Activated CD8-positive, alpha-beta T cell treated with anti-CD3 and anti-CD28 coated beads, Interleukin-2, amount 10 ng/mL, durations not matched to agents 7 days and 5 days (primary cell): ENCODE data around the gene NOTCH1. TPM values are rescaled to one million over a fixed set of nuclear protein-coding genes. Genes with fewer than 3 reads are reported as not detected.

Source experiments
- ATAC-seq: fragments of 150-1000 bp; cut with Tn5 transposase; one replicate; pipeline ENCODE4 v1.10.0; 2021; ENCODE audit warnings: moderate library complexity
- CTCF ChIA-PET: fragments of 350-600 bp; sonication (Branson Sonifier 250); formaldehyde crosslinking; loops from one replicate; lab custom pipeline; 2021; ENCODE audit warnings: antibody characterized with exemption; lab: Charles Lee
- POLR2A ChIA-PET: fragments of 350-600 bp; sonication (Branson Sonifier 250); formaldehyde crosslinking; loops from one replicate; lab custom pipeline; 2021; ENCODE audit warnings: antibody characterized with exemption; lab: Charles Lee
- DNase-seq: peaks from one replicate; pipeline ENCODE4 v3.0.0-alpha.2; 2020
- H3K27ac Mint-ChIP-seq: one replicate; pipeline ENCODE4 v1.8.0; 2021; ENCODE audit warnings: mild to moderate bottlenecking, mixed read lengths
- H3K27me3 Mint-ChIP-seq: one replicate; pipeline ENCODE4 v1.8.0; 2021; ENCODE audit warnings: low read depth, mixed read lengths
- H3K36me3 Mint-ChIP-seq: one replicate; pipeline ENCODE4 v1.8.0; 2021; ENCODE audit warnings: low read depth, mixed read lengths
- H3K4me1 Mint-ChIP-seq: one replicate; pipeline ENCODE4 v1.8.0; 2021; ENCODE audit warnings: low read depth, mixed read lengths
- H3K4me3 Mint-ChIP-seq: one replicate; pipeline ENCODE4 v1.8.0; 2021; ENCODE audit warnings: mild to moderate bottlenecking, mixed read lengths
- H3K9me3 Mint-ChIP-seq: one replicate; pipeline ENCODE4 v1.8.0; 2022; ENCODE audit warnings: mixed read lengths; ENCODE audit not compliant: insufficient read depth
- total RNA-seq, 2 experiments: library from RNA; stranded (reverse); gene quantifications; one replicate each; pipeline ENCODE4 v1.2.3, GENCODE V29; 2021

NOTCH1 gene
- total RNA-seq, 2 experiments from 2014 or later: 86.6 to 94.1 TPM

- POLR2A ChIA-PET: interaction anchor here (1.3 to 3.2 kb wide), 2 partner anchors 10 to 13 kb away, joined by 3 to 16 read pairs; no protein-coding TSS in a partner anchor
- Mint-ChIP-seq H3K4me3 (peak overlapping the region; percentile 73), H3K27ac (peak overlapping the region; percentile 81)
Observed at GRCh38 chr9:136546697-136547501, 1.1 kb upstream of the NOTCH1 start.

DNA sequence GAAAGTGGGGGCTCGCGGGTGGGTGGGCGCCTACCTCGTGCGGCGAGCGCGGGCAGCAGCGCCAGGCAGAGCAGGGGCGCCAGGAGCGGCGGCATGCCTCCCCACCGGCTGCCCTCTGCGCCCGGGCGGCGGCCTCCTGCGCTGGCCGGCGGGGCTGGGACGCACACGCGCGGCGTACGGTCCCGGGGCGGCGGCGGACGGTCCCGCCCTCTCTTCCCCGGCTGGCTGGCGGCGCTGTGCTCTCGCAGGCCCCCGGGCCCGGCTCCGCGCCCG, 220 bp downstream of the NOTCH1 start:
- Mint-ChIP-seq H3K4me1 (peaks cover 52% of the 10 kb centered on the region), H3K36me3 (peaks cover 26% of the 10 kb centered on the region), H3K9me3 (no peaks in the 10 kb centered on the region), H3K27ac (no peak overlapping the region), H3K27me3 (no peaks in the 10 kb centered on the region), H3K4me3 (no peak overlapping the region)
- ChIA-PET CTCF (no interaction called here), POLR2A (interaction anchor here (3.2 kb wide), 1 partner anchor 12 kb away, joined by 16 read pairs; no protein-coding TSS in a partner anchor)
- DNase-seq (no peak), ATAC-seq (no peak)

More at GRCh38 chr9:136546697-136547501, 1.1 kb upstream of the NOTCH1 start:
- CTCF ChIA-PET: no interaction called here
- peaks cover 45% of the 10 kb centered on the region for H3K4me1 Mint-ChIP-seq
- peaks cover 22% of the 10 kb centered on the region for H3K36me3 Mint-ChIP-seq
- no peaks in the 10 kb centered on the region for H3K9me3 Mint-ChIP-seq
- ATAC-seq: peak; percentile 18
- H3K27me3 Mint-ChIP-seq: peaks cover 2% of the 10 kb centered on the region
- DNase-seq: peak; percentile 64

DNA sequence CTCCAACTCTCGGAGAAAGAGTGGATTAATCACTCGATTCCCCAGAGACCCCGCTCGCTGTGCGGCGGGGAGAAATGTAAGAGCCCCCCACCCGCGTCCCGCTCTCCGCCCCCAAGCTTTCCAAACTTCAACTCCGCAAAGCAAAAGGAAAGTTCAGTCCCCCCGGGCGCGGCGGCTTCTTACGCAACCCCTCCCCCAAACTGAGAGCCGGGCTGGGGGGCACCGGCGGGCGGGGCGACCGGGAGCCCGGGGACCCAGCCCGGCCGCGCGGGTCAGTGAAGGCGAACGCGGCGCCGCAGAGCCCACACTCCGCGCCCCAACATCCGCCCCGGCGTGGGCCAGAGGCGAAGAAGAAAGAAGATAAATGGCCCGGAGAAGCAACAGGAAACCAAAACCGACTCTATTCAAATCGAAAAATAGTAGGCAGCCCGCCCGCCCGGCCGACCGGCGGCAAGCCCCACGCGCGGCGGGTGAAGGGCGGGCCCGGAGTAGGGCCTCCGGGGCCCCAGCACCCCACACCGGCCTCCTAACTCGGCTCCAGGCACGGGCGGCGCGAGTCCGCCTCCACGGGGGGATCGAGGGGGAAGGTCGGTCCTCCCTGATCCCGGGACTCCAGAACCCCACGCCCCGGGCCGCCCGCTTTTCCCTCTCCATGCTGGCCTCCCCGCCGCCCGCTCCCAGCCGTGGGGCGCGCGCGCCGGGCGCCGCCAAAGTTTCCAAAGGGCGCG, 720 bp downstream of the NOTCH1 start:
- peak; percentile 77 for DNase-seq
- peaks cover 52% of the 10 kb centered on the region for H3K4me1 Mint-ChIP-seq
- peak overlapping the region; percentile 81 for H3K27ac Mint-ChIP-seq
- no peaks in the 10 kb centered on the region for H3K9me3 Mint-ChIP-seq
- peaks cover 31% of the 10 kb centered on the region for H3K36me3 Mint-ChIP-seq
- no peaks in the 10 kb centered on the region for H3K27me3 Mint-ChIP-seq
- peak overlapping the region; percentile 92 for H3K4me3 Mint-ChIP-seq
- ChIA-PET POLR2A (interaction anchor here (3.2 kb wide), 1 partner anchor 11 kb away, joined by 16 read pairs; no protein-coding TSS in a partner anchor), CTCF (interaction anchor here (0.6 kb wide), 1 partner anchor 154 kb away, joined by 3 read pairs; no protein-coding TSS in a partner anchor)
- peak; percentile 27 for ATAC-seq

GRCh38 chr9:136544548-136544963, 1.3 kb downstream of the NOTCH1 start:
- DNase-seq (peak; percentile 67), ATAC-seq (peak; percentile 10)
- Mint-ChIP-seq H3K27ac (peak overlapping the region; percentile 81), H3K4me3 (peak overlapping the region; percentile 92), H3K9me3 (no peaks in the 10 kb centered on the region), H3K27me3 (no peaks in the 10 kb centered on the region), H3K4me1 (peaks cover 55% of the 10 kb centered on the region), H3K36me3 (peaks cover 36% of the 10 kb centered on the region)
- ChIA-PET CTCF (interaction anchor here (0.6 kb wide), 1 partner anchor 155 kb away, joined by 3 read pairs; no protein-coding TSS in a partner anchor), POLR2A (interaction anchor here (3.2 kb wide), 1 partner anchor 11 kb away, joined by 16 read pairs; no protein-coding TSS in a partner anchor)

DNA sequence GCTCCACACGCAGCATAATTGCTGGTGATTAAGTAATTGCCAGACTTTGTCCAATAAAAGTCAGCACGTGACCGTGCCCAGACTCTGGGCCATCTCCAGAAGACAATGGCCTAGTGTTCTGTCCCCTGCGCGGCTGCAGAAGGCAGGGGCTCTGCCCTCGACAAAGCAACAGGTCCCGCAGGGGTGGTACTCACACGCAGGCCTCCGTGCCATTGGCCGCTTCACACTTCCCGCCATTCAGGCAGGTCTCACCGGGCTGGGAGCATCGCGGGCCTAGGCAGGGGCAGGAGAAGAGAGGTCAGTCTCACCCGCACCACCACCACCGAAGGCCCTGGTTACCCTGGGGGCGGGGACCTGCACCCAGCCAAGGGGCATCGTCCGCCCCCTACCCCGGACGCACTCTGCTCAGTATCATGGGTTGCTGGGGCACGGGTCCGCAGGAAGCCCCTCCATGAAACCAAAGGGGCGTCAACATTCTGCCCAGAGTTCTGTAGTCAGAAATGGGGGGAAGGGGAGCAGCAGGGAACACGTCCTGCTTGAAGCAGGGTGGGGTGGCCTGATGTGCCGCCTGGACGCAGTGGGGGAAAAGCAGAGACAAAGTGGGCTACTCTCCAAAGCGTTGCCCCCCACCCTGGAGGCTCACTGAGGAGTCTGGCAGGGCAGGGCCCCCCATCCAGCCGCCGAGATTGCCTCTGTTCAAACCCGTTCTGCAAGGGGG, 1.9 kb downstream of the NOTCH1 start:
- H3K27ac Mint-ChIP-seq: no peak overlapping the region
- H3K4me1 Mint-ChIP-seq: peaks cover 61% of the 10 kb centered on the region
- H3K9me3 Mint-ChIP-seq: no peaks in the 10 kb centered on the region
- ATAC-seq: no peak
- no peaks in the 10 kb centered on the region for H3K27me3 Mint-ChIP-seq
- peak overlapping the region; percentile 92 for H3K4me3 Mint-ChIP-seq
- ChIA-PET CTCF (interaction anchor here (0.6 kb wide), 1 partner anchor 156 kb away, joined by 3 read pairs; no protein-coding TSS in a partner anchor), POLR2A (interaction anchor here (3.2 kb wide), 1 partner anchor 10 kb away, joined by 16 read pairs; no protein-coding TSS in a partner anchor)
- H3K36me3 Mint-ChIP-seq: peaks cover 41% of the 10 kb centered on the region
- no peak for DNase-seq

- no peak overlapping the region for H3K27ac Mint-ChIP-seq
- POLR2A ChIA-PET: no interaction called here
- DNase-seq (no peak), ATAC-seq (no peak)
- no peaks in the 10 kb centered on the region for H3K27me3 Mint-ChIP-seq
- peak overlapping the region; percentile 92 for H3K4me3 Mint-ChIP-seq
- CTCF ChIA-PET: interaction anchor here (1.8 kb wide), 1 partner anchor 10 kb away, joined by 5 read pairs; no protein-coding TSS in a partner anchor
- H3K9me3 Mint-ChIP-seq: no peaks in the 10 kb centered on the region
- H3K36me3 Mint-ChIP-seq: peaks cover 45% of the 10 kb centered on the region
- peaks cover 68% of the 10 kb centered on the region for H3K4me1 Mint-ChIP-seq
Observed at GRCh38 chr9:136543280-136543679, 2.6 kb downstream of the NOTCH1 start.

DNA sequence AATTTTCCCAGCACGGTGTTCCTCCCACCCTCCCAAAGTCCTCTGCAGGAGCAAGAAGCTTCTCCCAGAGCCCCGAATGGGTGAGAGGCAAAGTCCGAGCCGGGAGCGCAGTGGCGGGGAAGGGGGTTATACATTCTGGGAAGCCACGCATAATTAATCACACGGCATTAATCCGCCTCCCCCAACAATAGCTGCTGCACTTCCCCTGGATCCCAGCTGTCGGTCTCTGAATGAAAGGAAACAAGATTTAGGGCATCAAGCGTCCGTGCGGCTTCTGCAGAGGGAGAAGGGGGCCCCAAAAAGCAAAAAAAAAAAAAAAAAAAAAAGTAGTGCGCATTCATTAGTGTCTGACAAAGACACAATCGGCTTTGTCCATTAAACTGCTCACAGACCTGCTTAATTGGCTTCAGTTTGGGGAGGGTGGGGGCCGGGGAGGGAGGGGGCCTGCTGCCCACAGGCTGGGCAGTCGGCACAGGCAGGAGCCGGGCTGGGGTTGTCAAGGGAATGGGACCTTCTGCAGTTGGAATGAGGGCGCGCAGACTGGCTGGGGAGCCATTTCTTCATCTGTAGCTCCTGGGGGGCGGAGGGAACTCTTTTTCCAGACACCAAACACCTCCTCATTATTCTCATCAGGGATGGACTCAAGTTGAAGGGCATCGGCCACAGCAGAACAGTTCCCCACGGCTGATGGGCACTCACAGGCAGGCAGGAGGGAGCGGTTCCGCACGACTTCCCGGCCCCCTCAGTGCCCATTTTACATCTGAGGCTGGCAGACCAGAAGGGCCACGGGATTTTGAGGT, 3.4 kb downstream of the NOTCH1 start:
- Mint-ChIP-seq H3K4me1 (peaks cover 71% of the 10 kb centered on the region), H3K27me3 (no peaks in the 10 kb centered on the region), H3K36me3 (peaks cover 48% of the 10 kb centered on the region), H3K4me3 (peak overlapping the region; percentile 92), H3K9me3 (no peaks in the 10 kb centered on the region), H3K27ac (peak overlapping the region; percentile 43)
- ATAC-seq (no peak), DNase-seq (no peak)
- ChIA-PET POLR2A (interaction anchor here (1.6 kb wide), 1 partner anchor 9 kb away, joined by 8 read pairs; no protein-coding TSS in a partner anchor), CTCF (interaction anchor here (0.9 to 1.8 kb wide), 2 partner anchors 10 to 12 kb away, joined by 3 to 5 read pairs; no protein-coding TSS in a partner anchor)

DNA sequence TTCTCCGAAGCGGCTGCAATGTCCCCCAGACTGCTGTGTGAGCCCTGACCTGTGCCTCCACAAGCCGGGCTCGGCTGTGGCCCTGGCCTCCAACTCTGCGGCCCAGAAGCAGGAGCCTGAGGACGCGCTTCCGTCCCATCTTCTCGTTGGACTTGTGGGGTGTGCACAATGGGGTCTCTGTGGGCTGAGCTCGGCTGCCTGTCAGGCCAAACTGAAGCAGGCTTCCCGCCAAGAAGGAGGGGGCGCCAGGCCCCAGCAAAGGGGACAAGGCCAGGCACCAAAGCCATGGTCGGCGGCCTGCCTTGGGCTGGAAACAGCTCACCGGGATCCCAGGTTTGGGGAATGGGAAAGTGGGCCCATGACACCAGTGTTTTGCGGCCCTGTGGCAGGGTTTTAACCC, 4.1 kb downstream of the NOTCH1 start:
- DNase-seq: no peak
- Mint-ChIP-seq H3K27me3 (no peaks in the 10 kb centered on the region), H3K9me3 (no peaks in the 10 kb centered on the region), H3K4me1 (peaks cover 72% of the 10 kb centered on the region), H3K4me3 (no peak overlapping the region), H3K36me3 (peaks cover 54% of the 10 kb centered on the region), H3K27ac (peak overlapping the region; percentile 46)
- no peak for ATAC-seq
- ChIA-PET CTCF (interaction anchor here (0.9 to 1.8 kb wide), 2 partner anchors 9 to 11 kb away, joined by 3 to 5 read pairs; no protein-coding TSS in a partner anchor), POLR2A (interaction anchor here (1.6 kb wide), 1 partner anchor 9 kb away, joined by 8 read pairs; no protein-coding TSS in a partner anchor)

- POLR2A ChIA-PET: interaction anchor here (1.6 to 2.8 kb wide), 2 partner anchors 8 to 11 kb away, joined by 8 to 16 read pairs; no protein-coding TSS in a partner anchor
- Mint-ChIP-seq H3K9me3 (no peaks in the 10 kb centered on the region), H3K4me1 (peaks cover 72% of the 10 kb centered on the region), H3K27me3 (no peaks in the 10 kb centered on the region), H3K4me3 (no peak overlapping the region), H3K36me3 (peaks cover 55% of the 10 kb centered on the region), H3K27ac (peak overlapping the region; percentile 99)
- CTCF ChIA-PET: interaction anchor here (1.2 to 3.8 kb wide), 4 partner anchors 10 to 56 kb away, joined by 3 to 30 read pairs (median 14); no protein-coding TSS in a partner anchor
- ATAC-seq (no peak), DNase-seq (no peak)
Observed at GRCh38 chr9:136541179-136541578, 4.7 kb downstream of the NOTCH1 start.
